Skin epidermis (tissue), 12 donors: Measurements from ENCODE around the gene FRMD1.

Source experiments
- H3K27ac ChIP-seq, 21 experiments: fragments of 200-600 bp; sonication (generic) in 11 of 21; one replicate each; pipeline ENCODE4 v1.5.0; 2020; ENCODE audit warnings: mild to moderate bottlenecking in 3 of 21, inconsistent platforms in 2 of 21, moderate library complexity in 2 of 21
- H3K4me3 ChIP-seq, 7 experiments: fragments of 200-600 bp; sonication (generic) in 2 of 7; one replicate each; pipeline ENCODE4 v1.5.0; 2020; ENCODE audit warnings: inconsistent platforms in 2 of 7, mild to moderate bottlenecking in 2 of 7, moderate library complexity in 1 of 7

The FRMD1 gene

GRCh38 chr6:168035661-168036545, 43.1 kb downstream of the FRMD1 start:
- Histone ChIP-seq H3K4me3 (peak overlapping the region; percentile 4 to 37 (median 23)), H3K27ac (peak overlapping the region in 17 of 21 experiments; percentile 10 to 80 (median 60))

- Histone ChIP-seq H3K4me3 (peak overlapping the region; percentile 4 to 37 (median 23)), H3K27ac (peak overlapping the region in 18 of 21 experiments; percentile 10 to 80 (median 58))
Measured at GRCh38 chr6:168035098-168035660, 43.8 kb downstream of the FRMD1 start.

- H3K27ac ChIP-seq, result peak overlapping the region in 9 of 21 experiments; percentile 16 to 80 (median 71)
- no peak overlapping the region for H3K4me3 ChIP-seq
Measured at GRCh38 chr6:168034537-168034936, 44.5 kb downstream of the FRMD1 start.

- no peak overlapping the region for H3K27ac ChIP-seq
- H3K4me3 ChIP-seq, result no peak overlapping the region
Measured at GRCh38 chr6:168033791-168034190, 45.2 kb downstream of the FRMD1 start.

- no peak overlapping the region for H3K4me3 ChIP-seq
- H3K27ac ChIP-seq, result peak overlapping the region in 16 of 21 experiments; percentile 2 to 81 (median 58)
Measured at GRCh38 chr6:168032005-168032760, 46.8 kb downstream of the FRMD1 start.

GRCh38 chr6:168031411-168031971, 47.5 kb downstream of the FRMD1 start:
- Histone ChIP-seq H3K27ac (peak overlapping the region in 14 of 21 experiments; percentile 2 to 81 (median 60)), H3K4me3 (no peak overlapping the region)

- peak overlapping the region in 5 of 21 experiments; percentile 1 to 77 (median 74) for H3K27ac ChIP-seq
- no peak overlapping the region for H3K4me3 ChIP-seq
Measured at GRCh38 chr6:168030908-168031307, 48.1 kb downstream of the FRMD1 start.

GRCh38 chr6:168030218-168030746, 48.7 kb downstream of the FRMD1 start:
- Histone ChIP-seq H3K4me3 (no peak overlapping the region), H3K27ac (no peak overlapping the region)

- H3K27ac ChIP-seq, result no peak overlapping the region
- H3K4me3 ChIP-seq, result no peak overlapping the region
Measured at GRCh38 chr6:168029459-168030217, 49.4 kb downstream of the FRMD1 start.

GRCh38 chr6:168028181-168028580, 50.8 kb downstream of the FRMD1 start:
- Histone ChIP-seq H3K27ac (no peak overlapping the region), H3K4me3 (no peak overlapping the region)

GRCh38 chr6:168027521-168027920, 51.5 kb downstream of the FRMD1 start:
- no peak overlapping the region for H3K4me3 ChIP-seq
- H3K27ac ChIP-seq, result no peak overlapping the region

- H3K4me3 ChIP-seq, result no peak overlapping the region
- no peak overlapping the region for H3K27ac ChIP-seq
Measured at GRCh38 chr6:168026925-168027324, 52.1 kb downstream of the FRMD1 start.

- no peak overlapping the region for H3K27ac ChIP-seq
- H3K4me3 ChIP-seq, result no peak overlapping the region
Measured at GRCh38 chr6:168025831-168026710, 52.9 kb downstream of the FRMD1 start.

- H3K27ac ChIP-seq, result no peak overlapping the region
- no peak overlapping the region for H3K4me3 ChIP-seq
Measured at GRCh38 chr6:168024951-168025510, 54.0 kb downstream of the FRMD1 start.

- no peak overlapping the region for H3K4me3 ChIP-seq
- no peak overlapping the region for H3K27ac ChIP-seq
Measured at GRCh38 chr6:168022488-168023321, 56.3 kb downstream of the FRMD1 start.

GRCh38 chr6:168021581-168021980, 57.4 kb downstream of the FRMD1 start:
- H3K4me3 ChIP-seq, result no peak overlapping the region
- no peak overlapping the region for H3K27ac ChIP-seq

- Histone ChIP-seq H3K4me3 (no peak overlapping the region), H3K27ac (no peak overlapping the region)
Measured at GRCh38 chr6:168020242-168020641, 58.8 kb downstream of the FRMD1 start.
